ENCODE data around the gene SETBP1. TPM values are rescaled to one million over a fixed set of nuclear protein-coding genes. Genes with fewer than 3 reads are reported as not detected.

Gene SETBP1
- total and polyA plus RNA-seq, 2 of the 13 experiments (the other 11 are each of a cell fraction or from before 2014, with no cell fraction given) = 0.18 to 0.65 TPM

DNA sequence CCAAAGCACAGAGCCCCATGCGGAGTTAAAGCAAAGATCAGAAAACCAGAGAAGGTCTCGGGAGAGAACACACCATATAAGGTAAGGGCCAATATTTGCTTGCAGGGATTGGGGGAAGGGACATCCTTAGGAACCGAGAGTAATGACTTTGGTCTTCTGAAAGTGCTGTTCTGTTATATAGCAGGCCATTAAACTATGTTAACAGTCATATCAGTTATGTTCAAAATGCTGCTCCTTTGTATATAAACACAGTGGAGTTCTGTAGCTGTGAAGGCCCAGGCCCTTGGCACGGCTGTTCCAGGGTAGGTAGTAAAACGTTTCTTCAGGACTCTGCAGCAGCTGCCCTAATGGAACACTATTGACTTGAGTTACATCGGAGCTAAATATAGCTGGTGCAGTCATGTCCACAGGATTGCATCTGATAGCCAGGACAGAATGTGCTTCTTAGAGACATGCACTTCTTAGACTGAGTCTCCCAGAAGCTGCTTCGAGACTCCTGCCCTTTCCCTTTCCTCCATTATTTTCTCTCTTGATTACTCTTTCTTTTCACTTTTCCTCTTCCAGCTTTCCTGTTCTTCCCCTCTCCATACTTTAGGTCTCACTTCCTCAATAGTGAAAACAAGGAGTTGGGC, 122.4 kb downstream of the SETBP1 start (continued):
- TF ChIP-seq, protein P1, sequence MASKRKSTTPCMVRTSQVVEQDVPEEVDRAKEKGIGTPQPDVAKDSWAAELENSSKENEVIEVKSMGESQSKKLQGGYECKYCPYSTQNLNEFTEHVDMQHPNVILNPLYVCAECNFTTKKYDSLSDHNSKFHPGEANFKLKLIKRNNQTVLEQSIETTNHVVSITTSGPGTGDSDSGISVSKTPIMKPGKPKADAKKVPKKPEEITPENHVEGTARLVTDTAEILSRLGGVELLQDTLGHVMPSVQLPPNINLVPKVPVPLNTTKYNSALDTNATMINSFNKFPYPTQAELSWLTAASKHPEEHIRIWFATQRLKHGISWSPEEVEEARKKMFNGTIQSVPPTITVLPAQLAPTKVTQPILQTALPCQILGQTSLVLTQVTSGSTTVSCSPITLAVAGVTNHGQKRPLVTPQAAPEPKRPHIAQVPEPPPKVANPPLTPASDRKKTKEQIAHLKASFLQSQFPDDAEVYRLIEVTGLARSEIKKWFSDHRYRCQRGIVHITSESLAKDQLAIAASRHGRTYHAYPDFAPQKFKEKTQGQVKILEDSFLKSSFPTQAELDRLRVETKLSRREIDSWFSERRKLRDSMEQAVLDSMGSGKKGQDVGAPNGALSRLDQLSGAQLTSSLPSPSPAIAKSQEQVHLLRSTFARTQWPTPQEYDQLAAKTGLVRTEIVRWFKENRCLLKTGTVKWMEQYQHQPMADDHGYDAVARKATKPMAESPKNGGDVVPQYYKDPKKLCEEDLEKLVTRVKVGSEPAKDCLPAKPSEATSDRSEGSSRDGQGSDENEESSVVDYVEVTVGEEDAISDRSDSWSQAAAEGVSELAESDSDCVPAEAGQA (IDR thresholded peaks at IDR 0.05; ENCODE audit: low read depth) = no peak
- TF ChIP-seq, protein P1 (CRISPR knock-in tag; IDR thresholded peaks at IDR 0.05; ENCODE audit: borderline replicate concordance) = no peak
- TF ChIP-seq, protein P2, sequence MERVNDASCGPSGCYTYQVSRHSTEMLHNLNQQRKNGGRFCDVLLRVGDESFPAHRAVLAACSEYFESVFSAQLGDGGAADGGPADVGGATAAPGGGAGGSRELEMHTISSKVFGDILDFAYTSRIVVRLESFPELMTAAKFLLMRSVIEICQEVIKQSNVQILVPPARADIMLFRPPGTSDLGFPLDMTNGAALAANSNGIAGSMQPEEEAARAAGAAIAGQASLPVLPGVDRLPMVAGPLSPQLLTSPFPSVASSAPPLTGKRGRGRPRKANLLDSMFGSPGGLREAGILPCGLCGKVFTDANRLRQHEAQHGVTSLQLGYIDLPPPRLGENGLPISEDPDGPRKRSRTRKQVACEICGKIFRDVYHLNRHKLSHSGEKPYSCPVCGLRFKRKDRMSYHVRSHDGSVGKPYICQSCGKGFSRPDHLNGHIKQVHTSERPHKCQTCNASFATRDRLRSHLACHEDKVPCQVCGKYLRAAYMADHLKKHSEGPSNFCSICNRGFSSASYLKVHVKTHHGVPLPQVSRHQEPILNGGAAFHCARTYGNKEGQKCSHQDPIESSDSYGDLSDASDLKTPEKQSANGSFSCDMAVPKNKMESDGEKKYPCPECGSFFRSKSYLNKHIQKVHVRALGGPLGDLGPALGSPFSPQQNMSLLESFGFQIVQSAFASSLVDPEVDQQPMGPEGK (CRISPR knock-in tag; IDR thresholded peaks at IDR 0.05) = no peak
- TF ChIP-seq, protein P3, sequence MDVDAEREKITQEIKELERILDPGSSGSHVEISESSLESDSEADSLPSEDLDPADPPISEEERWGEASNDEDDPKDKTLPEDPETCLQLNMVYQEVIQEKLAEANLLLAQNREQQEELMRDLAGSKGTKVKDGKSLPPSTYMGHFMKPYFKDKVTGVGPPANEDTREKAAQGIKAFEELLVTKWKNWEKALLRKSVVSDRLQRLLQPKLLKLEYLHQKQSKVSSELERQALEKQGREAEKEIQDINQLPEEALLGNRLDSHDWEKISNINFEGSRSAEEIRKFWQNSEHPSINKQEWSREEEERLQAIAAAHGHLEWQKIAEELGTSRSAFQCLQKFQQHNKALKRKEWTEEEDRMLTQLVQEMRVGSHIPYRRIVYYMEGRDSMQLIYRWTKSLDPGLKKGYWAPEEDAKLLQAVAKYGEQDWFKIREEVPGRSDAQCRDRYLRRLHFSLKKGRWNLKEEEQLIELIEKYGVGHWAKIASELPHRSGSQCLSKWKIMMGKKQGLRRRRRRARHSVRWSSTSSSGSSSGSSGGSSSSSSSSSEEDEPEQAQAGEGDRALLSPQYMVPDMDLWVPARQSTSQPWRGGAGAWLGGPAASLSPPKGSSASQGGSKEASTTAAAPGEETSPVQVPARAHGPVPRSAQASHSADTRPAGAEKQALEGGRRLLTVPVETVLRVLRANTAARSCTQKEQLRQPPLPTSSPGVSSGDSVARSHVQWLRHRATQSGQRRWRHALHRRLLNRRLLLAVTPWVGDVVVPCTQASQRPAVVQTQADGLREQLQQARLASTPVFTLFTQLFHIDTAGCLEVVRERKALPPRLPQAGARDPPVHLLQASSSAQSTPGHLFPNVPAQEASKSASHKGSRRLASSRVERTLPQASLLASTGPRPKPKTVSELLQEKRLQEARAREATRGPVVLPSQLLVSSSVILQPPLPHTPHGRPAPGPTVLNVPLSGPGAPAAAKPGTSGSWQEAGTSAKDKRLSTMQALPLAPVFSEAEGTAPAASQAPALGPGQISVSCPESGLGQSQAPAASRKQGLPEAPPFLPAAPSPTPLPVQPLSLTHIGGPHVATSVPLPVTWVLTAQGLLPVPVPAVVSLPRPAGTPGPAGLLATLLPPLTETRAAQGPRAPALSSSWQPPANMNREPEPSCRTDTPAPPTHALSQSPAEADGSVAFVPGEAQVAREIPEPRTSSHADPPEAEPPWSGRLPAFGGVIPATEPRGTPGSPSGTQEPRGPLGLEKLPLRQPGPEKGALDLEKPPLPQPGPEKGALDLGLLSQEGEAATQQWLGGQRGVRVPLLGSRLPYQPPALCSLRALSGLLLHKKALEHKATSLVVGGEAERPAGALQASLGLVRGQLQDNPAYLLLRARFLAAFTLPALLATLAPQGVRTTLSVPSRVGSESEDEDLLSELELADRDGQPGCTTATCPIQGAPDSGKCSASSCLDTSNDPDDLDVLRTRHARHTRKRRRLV (CRISPR knock-in tag; IDR thresholded peaks at IDR 0.05) = no peak
- TF ChIP-seq KMT2A (CRISPR knock-in tag; IDR thresholded peaks at IDR 0.05) (no peak), ZNF629 (CRISPR knock-in tag; conservative IDR thresholded peaks at IDR 0.05) (no peak), ZNF883 (CRISPR knock-in tag; IDR thresholded peaks at IDR 0.05; ENCODE audit: not compliant biosample characterization) (no peak), ZNF225 (CRISPR knock-in tag; IDR thresholded peaks at IDR 0.05) (no peak), ZNF101 (CRISPR knock-in tag; IDR thresholded peaks at IDR 0.05; ENCODE audit: borderline replicate concordance, low read depth) (no peak), ARNT (IDR thresholded peaks at IDR 0.05) (no peak)
- TF ChIP-seq, protein P4, sequence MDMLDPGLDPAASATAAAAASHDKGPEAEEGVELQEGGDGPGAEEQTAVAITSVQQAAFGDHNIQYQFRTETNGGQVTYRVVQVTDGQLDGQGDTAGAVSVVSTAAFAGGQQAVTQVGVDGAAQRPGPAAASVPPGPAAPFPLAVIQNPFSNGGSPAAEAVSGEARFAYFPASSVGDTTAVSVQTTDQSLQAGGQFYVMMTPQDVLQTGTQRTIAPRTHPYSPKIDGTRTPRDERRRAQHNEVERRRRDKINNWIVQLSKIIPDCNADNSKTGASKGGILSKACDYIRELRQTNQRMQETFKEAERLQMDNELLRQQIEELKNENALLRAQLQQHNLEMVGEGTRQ (IDR thresholded peaks at IDR 0.05; ENCODE audit: low read depth, low read length) = no peak
- TF ChIP-seq, protein P4 (CRISPR knock-in tag; IDR thresholded peaks at IDR 0.05; ENCODE audit: borderline replicate concordance) = peak; percentile 53; the same call in 1 of the 2 replicates
